H9 (cell line): ENCODE measurements around the gene LINGO1. TPM values are rescaled to one million over a fixed set of nuclear protein-coding genes. Genes with fewer than 3 reads are reported as not detected.

Source experiments
- DNase-seq: peaks from one replicate; pipeline ENCODE4 v3.0.0-alpha.2; 2017
- H2AFZ ChIP-seq: one replicate; pipeline ENCODE4 v1.6.1; 2013; ENCODE audit warnings: mild to moderate bottlenecking, low read length, control low read depth, moderate library complexity
- H2AK5ac ChIP-seq: 2 replicates; pipeline ENCODE4 v1.6.1; 2013; ENCODE audit warnings: low read length, control low read depth, mixed read lengths; ENCODE audit not compliant: insufficient read length
- H2BK120ac ChIP-seq: one replicate; pipeline ENCODE4 v1.6.1; 2013; ENCODE audit warnings: low read depth, mild to moderate bottlenecking, low read length, control low read depth, inconsistent platforms; ENCODE audit not compliant: poor library complexity, severe bottlenecking
- H2BK12ac ChIP-seq: 2 replicates; pipeline ENCODE4 v1.6.1; 2013; ENCODE audit warnings: low read length, control low read depth, mixed read lengths, low read depth; ENCODE audit not compliant: insufficient read length
- H2BK15ac ChIP-seq: 2 replicates; pipeline ENCODE4 v1.6.1; 2013; ENCODE audit warnings: low read depth, low read length, control low read depth
- H2BK20ac ChIP-seq: one replicate; pipeline ENCODE4 v1.6.1; 2013; ENCODE audit warnings: low read depth, mild to moderate bottlenecking, low read length, control low read depth, inconsistent platforms; ENCODE audit not compliant: poor library complexity, severe bottlenecking
- H2BK5ac ChIP-seq: 2 replicates; pipeline ENCODE4 v1.6.1; 2013; ENCODE audit warnings: low read length, control low read depth, mixed read lengths; ENCODE audit not compliant: insufficient read length
- H3K14ac ChIP-seq: 2 replicates; pipeline ENCODE4 v1.6.1; 2013; ENCODE audit warnings: low read length, control low read depth; ENCODE audit not compliant: insufficient read depth
- H3K18ac ChIP-seq: 2 replicates; pipeline ENCODE4 v1.6.1; 2013; ENCODE audit warnings: low read depth, mild to moderate bottlenecking, mixed read lengths, low read length, control low read depth; ENCODE audit not compliant: insufficient read length
- H3K23ac ChIP-seq: 2 replicates; pipeline ENCODE4 v1.6.1; 2013; ENCODE audit warnings: low read length, control low read depth, mixed read lengths, low read depth; ENCODE audit not compliant: insufficient read length
- H3K23me2 ChIP-seq: 2 replicates; pipeline ENCODE4 v1.6.1; 2013; ENCODE audit warnings: low read depth, mild to moderate bottlenecking, mixed read lengths, low read length, control low read depth; ENCODE audit not compliant: insufficient read length, poor library complexity, severe bottlenecking
- H3K27ac ChIP-seq: 2 replicates; pipeline ENCODE4 v1.5.1; 2013; ENCODE audit warnings: low read length, control low read depth, mixed read lengths, low read depth; ENCODE audit not compliant: insufficient read length
- H3K27me3 ChIP-seq: 2 replicates; pipeline ENCODE4 v1.6.1; 2013; ENCODE audit warnings: low read length, control low read depth, inconsistent platforms; ENCODE audit not compliant: insufficient read depth
- H3K4ac ChIP-seq: 2 replicates; pipeline ENCODE4 v1.6.1; 2013; ENCODE audit warnings: low read depth, mild to moderate bottlenecking, control low read depth, inconsistent platforms, low read length, moderate library complexity
- H3K4me1 ChIP-seq: 2 replicates; pipeline ENCODE4 v1.6.1; 2013; ENCODE audit warnings: low read length, control low read depth, inconsistent platforms; ENCODE audit not compliant: insufficient read depth
- H3K4me2 ChIP-seq: 2 replicates; pipeline ENCODE4 v1.6.1; 2013; ENCODE audit warnings: low read length, control low read depth, mixed read lengths; ENCODE audit not compliant: insufficient read length, insufficient read depth
- H3K56ac ChIP-seq: 2 replicates; pipeline ENCODE4 v1.6.1; 2013; ENCODE audit warnings: low read depth, mild to moderate bottlenecking, mixed read lengths, low read length, control low read depth; ENCODE audit not compliant: insufficient read length
- H3K79me1 ChIP-seq: 2 replicates; pipeline ENCODE4 v1.6.1; 2013; ENCODE audit warnings: low read depth, mild to moderate bottlenecking, moderate library complexity, low read length, control low read depth, inconsistent platforms; ENCODE audit not compliant: insufficient read depth, poor library complexity, severe bottlenecking
- H3K79me2 ChIP-seq: 2 replicates; pipeline ENCODE4 v1.6.1; 2013; ENCODE audit warnings: low read length, control low read depth, inconsistent platforms; ENCODE audit not compliant: insufficient read depth
- H3K9ac ChIP-seq: 2 replicates; pipeline ENCODE4 v1.6.1; 2013; ENCODE audit warnings: low read length, control low read depth, mixed read lengths; ENCODE audit not compliant: insufficient read length; ENCODE audit errors: extremely low read depth
- H3K9me3 ChIP-seq: one replicate; pipeline ENCODE4 v1.6.1; 2013; ENCODE audit warnings: low read depth, low read length, inconsistent platforms; ENCODE audit not compliant: control insufficient read depth
- H3T11ph ChIP-seq: one replicate; pipeline ENCODE4 v1.6.1; 2013; ENCODE audit warnings: mild to moderate bottlenecking, low read length, control low read depth, inconsistent platforms
- H4K20me1 ChIP-seq: one replicate; pipeline ENCODE4 v1.6.1; 2013; ENCODE audit not compliant: control insufficient read depth, insufficient read length, insufficient read depth
- H4K5ac ChIP-seq: 2 replicates; pipeline ENCODE4 v1.6.1; 2013; ENCODE audit warnings: low read depth, mild to moderate bottlenecking, mixed read lengths, low read length, control low read depth; ENCODE audit not compliant: insufficient read length
- H4K8ac ChIP-seq: replicated peaks from 2 replicates; pipeline ENCODE4 v1.6.1; 2013; ENCODE audit warnings: low read length, control low read depth, mixed read lengths, low read depth; ENCODE audit not compliant: insufficient read length
- H4K91ac ChIP-seq: 2 replicates; pipeline ENCODE4 v1.6.1; 2013; ENCODE audit warnings: low read depth, mild to moderate bottlenecking, moderate library complexity, mixed read lengths, low read length, control low read depth; ENCODE audit not compliant: insufficient read length
- H3K27ac Mint-ChIP-seq, 3 experiments: 2 replicates in 2 of 3; 3 replicates in 1 of 3; pipeline ENCODE4 v1.8.0; 2020 to 2021; ENCODE audit warnings: mixed read lengths in 3 of 3, mild to moderate bottlenecking in 1 of 3, moderate library complexity in 1 of 3
- H3K27me3 Mint-ChIP-seq: 2 replicates; pipeline ENCODE4 v1.8.0; 2021; ENCODE audit warnings: low read depth, mild to moderate bottlenecking, moderate library complexity, mixed read lengths
- H3K36me3 Mint-ChIP-seq, 3 experiments: 2 replicates in 2 of 3; 3 replicates in 1 of 3; pipeline ENCODE4 v1.8.0; 2020 to 2021; ENCODE audit warnings: low read depth in 3 of 3, mixed read lengths in 3 of 3; ENCODE audit not compliant: insufficient read depth in 1 of 3
- H3K4me1 Mint-ChIP-seq, 2 experiments: 2 replicates each; pipeline ENCODE4 v1.8.0; 2020; ENCODE audit warnings: mixed read lengths in 2 of 2
- H3K4me3 Mint-ChIP-seq, 2 experiments: 2 replicates in 1 of 2; 3 replicates in 1 of 2; pipeline ENCODE4 v1.8.0; 2020 to 2021; ENCODE audit warnings: mild to moderate bottlenecking in 2 of 2, mixed read lengths in 2 of 2, moderate library complexity in 1 of 2
- H3K9me3 Mint-ChIP-seq, 2 experiments: 2 replicates in 1 of 2; 3 replicates in 1 of 2; pipeline ENCODE4 v1.8.0; 2020; ENCODE audit warnings: mild to moderate bottlenecking in 2 of 2, mixed read lengths in 2 of 2, moderate library complexity in 1 of 2
- WGBS: extraction: QIAGEN DNeasy Blood & Tissue Kit; methylation state at CpG from one replicate; pipeline ENCODE4 v1.1.7; 2013; ENCODE audit warnings: missing lambda C conversion rate, low lambda C conversion rate, mixed read lengths; ENCODE audit not compliant: insufficient read length; ENCODE audit errors: extremely low coverage; 5-methylcytosine and 5-hydroxymethylcytosine counted together
- total RNA-seq: library from RNA; stranded (reverse); gene quantifications from 2 replicates; pipeline ENCODE4 v1.2.1, GENCODE V29; 2021
- TF ChIP-seq, protein P1 (sequence below): fragments of 200-600 bp; sonication (generic); conservative IDR thresholded peaks from 3 replicates; pipeline ENCODE4 v1.8.0; 2021; ENCODE audit warnings: antibody characterized with exemption, mild to moderate bottlenecking

Gene LINGO1
- total RNA-seq, 1 experiment from 2014 or later = 41.6 TPM

DNA sequence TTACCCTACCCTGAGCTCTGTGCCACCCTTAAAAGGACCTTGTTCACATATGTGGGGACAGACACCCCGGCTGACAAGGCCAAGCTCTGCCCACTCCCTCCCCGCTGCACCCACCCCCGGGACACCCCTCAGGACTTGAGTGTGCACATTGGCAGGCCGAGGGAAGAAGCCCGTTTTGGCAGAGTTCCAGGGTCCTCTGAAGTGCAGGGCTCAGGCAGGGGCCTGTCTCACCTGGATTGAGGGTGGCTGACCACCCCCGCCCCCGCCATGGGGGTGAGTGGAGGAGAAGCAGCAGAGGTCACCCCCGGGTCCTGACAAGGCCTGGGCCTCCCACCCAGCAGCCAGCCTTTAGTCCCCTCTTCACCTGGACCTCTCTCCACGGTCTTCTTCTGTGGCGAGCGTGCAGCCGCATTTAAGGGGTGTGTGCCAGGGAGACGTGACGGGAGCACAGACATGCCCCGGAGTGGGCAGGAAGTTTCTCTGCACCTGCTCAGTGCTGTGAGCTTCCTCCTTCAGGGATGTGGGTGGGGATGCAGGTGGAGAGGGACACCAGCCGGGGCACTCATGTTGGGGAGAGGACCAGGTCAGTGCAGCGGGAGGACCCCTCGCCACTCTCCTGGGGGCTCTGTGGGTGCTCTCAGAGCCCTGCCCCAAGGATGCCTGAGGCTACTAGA, 50.7 kb downstream of the LINGO1 start:
- Histone ChIP-seq H3K27ac (no peak overlapping the region), H3K4me2 (no peak overlapping the region), H3K4ac (no peak overlapping the region), H3K18ac (no peak overlapping the region), H3K56ac (no peak overlapping the region), H3K23ac (no peak overlapping the region), H4K5ac (no peak overlapping the region), H2BK5ac (no peak overlapping the region), H3K14ac (no peak overlapping the region), H3K79me2 (no peaks in the 10 kb centered on the region), H4K20me1 (no peaks in the 10 kb centered on the region), H3K79me1 (no peaks in the 10 kb centered on the region), H3K9ac (no peak overlapping the region), H3K4me1 (no peaks in the 10 kb centered on the region), H4K8ac (no peak overlapping the region), H2BK12ac (no peak overlapping the region), H2AK5ac (no peak overlapping the region), H3T11ph (no peak overlapping the region), H3K27me3 (no peaks in the 10 kb centered on the region), H3K9me3 (no peaks in the 10 kb centered on the region), H2BK20ac (no peak overlapping the region), H2AFZ (no peak overlapping the region), H4K91ac (no peak overlapping the region), H2BK15ac (no peak overlapping the region), H2BK120ac (no peak overlapping the region), H3K23me2 (no peaks in the 10 kb centered on the region)
- H3K9me3 Mint-ChIP-seq = no peaks in the 10 kb centered on the region
- no peaks in the 10 kb centered on the region for H3K36me3 Mint-ChIP-seq
- no CpG with 5 or more reads among the region's 18 CpGs for WGBS
- no peak for DNase-seq
- H3K4me1 Mint-ChIP-seq = peaks cover 6 to 23% of the 10 kb centered on the region in 2 experiments
- no peak overlapping the region; a peak in 1 of 7 replicates for H3K27ac Mint-ChIP-seq
- TF ChIP-seq, protein P1, sequence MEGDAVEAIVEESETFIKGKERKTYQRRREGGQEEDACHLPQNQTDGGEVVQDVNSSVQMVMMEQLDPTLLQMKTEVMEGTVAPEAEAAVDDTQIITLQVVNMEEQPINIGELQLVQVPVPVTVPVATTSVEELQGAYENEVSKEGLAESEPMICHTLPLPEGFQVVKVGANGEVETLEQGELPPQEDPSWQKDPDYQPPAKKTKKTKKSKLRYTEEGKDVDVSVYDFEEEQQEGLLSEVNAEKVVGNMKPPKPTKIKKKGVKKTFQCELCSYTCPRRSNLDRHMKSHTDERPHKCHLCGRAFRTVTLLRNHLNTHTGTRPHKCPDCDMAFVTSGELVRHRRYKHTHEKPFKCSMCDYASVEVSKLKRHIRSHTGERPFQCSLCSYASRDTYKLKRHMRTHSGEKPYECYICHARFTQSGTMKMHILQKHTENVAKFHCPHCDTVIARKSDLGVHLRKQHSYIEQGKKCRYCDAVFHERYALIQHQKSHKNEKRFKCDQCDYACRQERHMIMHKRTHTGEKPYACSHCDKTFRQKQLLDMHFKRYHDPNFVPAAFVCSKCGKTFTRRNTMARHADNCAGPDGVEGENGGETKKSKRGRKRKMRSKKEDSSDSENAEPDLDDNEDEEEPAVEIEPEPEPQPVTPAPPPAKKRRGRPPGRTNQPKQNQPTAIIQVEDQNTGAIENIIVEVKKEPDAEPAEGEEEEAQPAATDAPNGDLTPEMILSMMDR = no peak
- H3K27me3 Mint-ChIP-seq = no peaks in the 10 kb centered on the region
- H3K4me3 Mint-ChIP-seq = no peak overlapping the region
